NCI-H2029 (cell line): Measurements from ENCODE around the gene KRTAP5-9.

ENCODE experiments used
- DNase-seq: peaks from one replicate; lab custom pipeline; 2025; lab: John Stamatoyannopoulos, UW

KRTAP5-9 gene, protein sequence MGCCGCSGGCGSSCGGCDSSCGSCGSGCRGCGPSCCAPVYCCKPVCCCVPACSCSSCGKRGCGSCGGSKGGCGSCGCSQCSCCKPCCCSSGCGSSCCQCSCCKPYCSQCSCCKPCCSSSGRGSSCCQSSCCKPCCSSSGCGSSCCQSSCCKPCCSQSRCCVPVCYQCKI

DNA sequence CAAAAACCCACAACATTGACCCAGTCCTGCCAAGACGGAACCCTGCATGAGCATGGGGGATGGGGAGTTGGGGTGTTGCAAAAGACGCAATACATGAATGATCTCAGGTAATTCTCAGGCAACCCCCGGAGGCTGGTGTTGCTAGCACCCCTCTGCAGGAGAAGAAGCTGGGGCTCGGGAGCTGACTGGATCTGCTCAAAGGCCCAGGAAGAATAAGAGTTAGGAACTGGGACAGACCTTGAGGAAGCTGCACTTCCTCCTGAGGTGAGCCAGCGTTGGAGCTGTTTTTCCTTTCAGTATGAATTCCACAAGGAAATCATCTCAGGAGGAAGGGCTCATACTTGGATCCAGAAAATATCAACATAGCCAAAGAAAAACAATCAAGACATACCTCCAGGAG is at the start of gene KRTAP5-9:
KRTAP5-9 (plus strand) TSS at position 301 of the 400 bp plus-strand sequence. CDS start 238 bp downstream, outside the sequence.
- no peak for DNase-seq

DNA sequence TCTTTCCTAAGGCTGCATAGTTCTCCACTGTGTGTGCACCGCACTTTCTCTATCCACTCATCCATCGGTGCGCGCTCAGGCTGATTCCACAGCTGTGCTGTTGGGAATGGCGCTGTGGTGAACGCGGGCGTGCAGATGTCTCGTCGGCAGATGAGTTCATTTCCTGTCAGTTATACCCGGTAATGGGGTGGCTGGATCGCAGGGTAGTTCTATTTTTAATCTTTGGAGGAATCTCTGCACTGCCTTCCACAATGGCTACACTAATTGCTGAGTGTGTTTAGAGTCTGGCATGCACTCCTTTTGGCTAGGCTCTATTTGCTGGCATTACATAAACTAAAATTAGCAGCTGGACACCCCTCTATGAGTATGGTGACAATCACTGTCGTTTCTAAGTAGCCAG is 49.1 kb upstream of the KRTAP5-9 start:
- no peak for DNase-seq

DNA sequence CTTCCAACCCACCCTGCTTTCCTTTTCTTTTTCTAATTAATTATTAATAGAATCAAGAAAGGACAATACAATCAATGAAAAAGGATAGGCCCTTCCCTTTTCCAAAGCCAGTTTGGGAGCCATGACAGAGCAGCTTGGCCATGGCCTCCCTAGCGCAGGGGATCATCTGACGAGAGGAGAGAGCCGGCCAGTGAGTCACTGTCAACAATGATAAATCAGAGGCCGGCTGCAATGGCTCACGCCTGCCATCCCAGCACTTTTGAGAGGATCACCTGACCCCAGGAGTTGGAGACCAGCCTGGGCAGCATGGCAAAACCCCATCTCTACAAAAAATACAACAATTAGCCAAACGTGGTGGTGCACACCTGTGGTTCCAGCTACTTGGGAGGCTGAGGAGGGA is 48.7 kb upstream of the KRTAP5-9 start:
- no peak for DNase-seq

DNA sequence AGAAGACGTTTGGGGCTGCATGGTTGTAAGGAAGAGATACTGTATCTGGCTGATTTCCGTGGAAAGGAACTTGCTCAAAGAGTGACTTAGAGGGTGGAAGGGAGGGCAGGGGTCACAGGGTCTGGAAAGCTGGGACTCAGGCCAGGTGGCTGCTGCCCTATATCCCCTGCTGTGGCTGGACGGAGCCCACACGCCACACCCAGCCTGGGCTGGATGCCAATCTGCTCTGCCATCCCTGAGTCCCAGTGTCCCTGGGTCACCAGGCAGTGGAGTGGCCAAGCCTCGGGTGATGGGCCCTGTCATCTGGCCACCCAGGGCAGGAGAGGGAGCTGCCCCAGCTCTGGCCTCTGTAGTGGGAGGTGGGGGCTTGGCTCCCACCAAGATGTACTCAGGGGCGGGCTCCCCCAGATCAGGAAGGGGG is 47.6 kb upstream of the KRTAP5-9 start:
- DNase-seq: no peak

DNA sequence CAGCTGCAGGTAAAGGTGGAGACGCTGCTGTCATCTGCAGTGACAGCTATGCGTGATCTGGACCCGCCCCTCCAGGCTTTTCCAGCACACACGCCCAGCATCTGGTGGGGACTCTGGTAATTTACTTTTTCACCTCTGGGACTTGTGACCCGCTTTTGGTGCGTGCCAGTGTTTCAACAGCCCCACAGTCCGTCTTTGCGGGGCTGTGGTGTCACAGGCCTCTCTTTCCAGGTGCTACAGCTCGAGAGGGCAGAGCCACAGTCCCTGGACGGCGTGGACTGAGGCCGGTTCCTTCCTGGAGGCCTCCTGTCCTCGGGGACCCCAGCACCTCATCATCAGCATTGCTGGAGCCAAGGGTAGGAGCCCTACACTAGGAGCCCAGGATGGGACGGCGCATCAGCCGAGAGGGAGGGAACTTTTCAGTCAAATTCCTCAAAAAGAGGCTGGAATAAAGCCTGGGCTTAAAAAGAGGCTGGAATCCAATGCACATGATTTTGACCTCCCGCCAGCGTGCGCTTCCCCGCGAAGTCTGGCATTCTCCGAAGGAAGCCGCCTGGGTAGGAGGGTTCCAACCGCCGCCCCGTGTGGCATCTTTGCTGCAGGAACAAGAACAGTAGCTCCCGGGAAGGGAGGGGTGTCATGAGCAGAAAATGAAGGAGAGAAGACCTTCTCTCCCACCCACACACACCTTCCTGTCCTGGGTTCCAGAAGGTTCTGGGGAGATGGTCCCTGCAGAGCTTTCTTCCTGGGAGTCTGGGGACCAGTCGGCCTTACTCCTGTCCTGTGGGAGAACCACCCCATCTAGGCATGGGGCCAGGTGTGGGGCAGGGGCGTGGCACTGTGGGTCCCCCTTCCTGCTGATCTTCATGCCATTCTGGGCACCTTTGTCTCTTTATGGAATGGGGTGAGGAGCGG is 46.9 kb upstream of the KRTAP5-9 start:
- DNase-seq: no peak

DNA sequence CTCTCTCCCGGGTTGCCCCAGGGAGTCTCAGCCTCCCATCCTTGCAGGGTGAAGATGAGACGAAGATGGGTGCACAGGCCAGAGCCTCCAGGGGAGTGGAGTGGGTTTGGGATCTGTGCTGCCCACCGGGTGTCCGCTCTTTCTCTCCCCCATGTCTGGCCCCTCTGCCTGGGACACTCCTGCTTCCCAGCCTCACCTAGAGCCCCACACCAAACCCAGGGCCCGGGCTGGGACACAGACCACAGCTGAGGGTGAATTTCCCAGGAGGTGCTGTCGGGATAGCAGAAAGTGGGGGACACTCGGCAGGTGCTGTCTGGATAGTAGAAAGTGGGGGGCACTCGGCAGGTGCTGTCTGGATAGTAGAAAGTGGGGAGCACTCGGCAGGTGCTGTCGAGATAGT is 46.2 kb upstream of the KRTAP5-9 start:
- no peak for DNase-seq

DNA sequence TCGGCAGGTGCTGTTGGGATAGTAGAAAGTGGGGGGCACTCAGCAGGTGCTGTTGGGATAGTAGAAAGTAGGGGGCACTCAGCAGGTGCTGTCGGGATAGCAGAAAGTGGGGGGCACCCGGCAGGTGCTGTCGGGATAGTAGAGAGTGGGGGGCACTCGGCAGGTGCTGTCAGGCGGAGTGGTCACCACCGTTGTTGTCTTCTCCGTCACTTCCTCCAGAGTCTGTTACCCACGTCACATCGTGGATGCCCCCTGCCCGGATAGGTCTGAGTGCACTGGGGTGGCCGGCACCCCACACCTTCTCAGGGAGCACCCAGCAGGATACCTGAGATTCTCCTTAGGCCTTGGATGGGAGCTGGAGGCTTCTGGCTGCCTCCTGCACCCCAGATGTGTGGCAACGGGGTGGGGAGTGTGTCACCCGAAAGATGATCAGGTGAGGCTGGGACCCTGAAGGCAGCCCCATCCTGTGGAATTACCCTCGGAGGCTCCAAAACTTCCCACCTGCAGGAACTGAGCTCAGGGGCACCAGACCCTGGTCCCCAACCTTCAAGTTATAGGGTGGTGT is 45.3 kb upstream of the KRTAP5-9 start:
- no peak for DNase-seq

DNA sequence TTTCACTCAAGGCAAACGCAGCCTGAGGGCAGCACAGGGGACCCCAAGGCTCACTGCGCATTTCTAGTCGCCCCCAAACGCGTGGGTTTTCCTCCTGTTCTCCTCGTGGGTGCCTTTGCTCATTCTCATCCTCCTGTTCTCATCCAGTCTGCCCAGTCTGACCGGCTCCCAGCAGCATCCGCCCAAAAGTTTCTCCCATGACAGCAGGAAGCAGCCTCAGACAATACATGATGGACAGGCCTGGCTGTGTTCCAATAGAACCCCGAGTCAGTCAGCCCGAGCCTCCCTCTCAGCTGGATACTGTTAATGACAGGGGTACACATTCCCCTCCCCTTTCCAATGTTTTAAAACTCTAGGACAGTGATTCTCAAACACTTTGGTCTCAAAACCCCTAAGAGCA is 43.7 kb upstream of the KRTAP5-9 start:
- DNase-seq: no peak

DNA sequence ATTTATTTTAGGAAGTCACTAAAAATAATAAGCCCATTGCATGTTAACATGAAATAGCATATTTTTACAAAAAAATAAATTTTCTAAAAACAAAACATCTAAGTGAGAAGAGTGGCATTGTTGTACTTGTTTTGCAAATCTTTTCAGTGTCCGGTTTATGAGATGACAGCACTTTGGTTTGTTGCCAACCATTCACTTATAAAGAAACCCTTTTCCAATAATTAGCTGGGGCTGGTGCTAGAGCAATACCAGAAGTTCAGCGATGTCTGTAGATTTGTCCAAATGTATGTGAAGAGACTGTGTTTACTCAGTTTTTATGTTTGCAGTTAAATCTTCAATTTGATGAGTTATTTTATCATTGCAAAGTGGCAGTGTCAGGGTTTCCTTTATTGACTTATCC is 43.2 kb upstream of the KRTAP5-9 start:
- no peak for DNase-seq

DNA sequence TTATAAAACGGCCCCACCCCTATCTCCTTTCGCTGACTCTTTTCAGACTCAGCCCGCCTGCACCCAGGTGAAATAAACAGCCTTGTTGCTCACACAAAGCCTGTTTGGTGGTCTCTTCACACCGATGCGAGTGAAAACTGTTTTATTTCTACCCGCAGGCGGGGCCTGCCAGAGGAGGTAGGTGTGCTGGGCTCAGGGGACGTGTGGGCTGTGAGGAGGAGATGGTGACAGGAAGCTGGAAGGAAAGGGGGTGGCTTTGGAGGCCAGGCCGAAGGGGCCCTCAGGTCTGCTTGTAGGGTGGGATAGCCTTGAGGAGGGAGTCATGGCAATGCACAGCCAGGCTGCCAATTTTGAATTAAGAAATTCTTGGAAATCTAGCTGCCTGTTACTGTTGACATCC is 42.4 kb upstream of the KRTAP5-9 start:
- no peak for DNase-seq

DNA sequence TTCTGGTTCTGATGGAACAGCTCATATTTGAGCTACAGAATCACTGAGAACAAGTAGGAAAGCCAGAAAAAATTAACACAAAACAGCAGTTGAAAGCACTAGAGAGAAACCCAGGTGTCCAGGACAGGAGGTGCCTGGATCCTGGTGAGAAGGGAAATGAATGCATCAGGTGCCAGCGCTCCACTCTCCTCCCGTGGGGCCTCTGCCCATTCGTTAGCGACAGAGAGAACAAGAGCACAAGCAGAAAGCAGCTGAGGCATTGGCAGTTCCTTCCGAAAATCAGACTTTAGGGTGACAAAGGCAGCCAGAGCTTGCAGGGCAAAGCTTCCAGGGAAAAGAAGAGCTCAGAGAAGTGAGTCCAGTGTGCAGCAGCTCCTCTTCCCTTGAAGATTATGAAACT is 41.1 kb upstream of the KRTAP5-9 start:
- DNase-seq: no peak

DNA sequence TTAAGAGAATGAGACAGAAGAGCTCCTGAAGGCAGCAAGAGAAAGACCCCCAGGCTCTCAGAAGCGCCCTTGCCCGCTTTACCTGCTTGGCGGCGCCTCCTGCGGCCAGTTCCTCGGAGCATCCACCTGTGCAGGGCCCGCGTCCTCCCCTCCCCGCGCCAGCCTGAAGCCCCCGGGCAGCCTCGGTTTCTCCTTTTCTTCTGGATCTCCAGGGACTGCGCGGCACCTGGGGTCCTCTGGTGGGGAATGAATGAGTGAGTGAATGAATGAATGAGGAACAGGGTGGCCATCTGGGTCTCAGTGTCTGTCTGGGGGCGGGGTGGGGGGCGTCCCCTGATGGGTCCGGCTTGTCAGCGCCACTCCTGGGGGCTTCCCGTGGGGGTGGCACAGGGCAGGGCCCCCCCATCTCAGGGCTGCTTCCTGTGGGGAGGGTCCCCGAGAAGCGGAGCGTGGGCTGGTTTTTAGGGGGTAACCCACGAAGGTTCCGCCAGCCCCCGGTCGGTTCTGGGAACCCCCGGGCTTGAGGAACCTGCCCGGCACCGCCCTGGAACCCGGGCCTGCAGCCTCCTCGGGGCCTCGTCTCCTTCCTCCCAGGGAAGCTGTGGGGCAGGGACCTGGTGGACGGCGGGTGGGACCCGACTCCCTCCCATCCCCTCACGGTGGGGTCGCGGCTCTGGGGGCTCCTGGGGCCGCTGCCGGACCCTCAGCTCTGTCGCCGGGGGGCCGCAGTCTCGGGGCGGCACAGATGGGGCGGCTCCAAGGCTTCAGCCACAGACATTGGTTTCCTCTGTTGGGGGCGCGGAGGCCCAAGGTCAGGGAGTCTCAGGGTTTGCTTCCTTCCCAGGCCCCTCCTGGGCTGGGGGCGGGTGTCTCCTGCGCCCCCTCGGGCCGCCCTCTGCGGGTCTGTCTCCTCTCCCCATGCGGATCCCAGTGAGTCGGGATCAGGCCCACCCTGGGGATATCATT is 29.4 kb upstream of the KRTAP5-9 start:
- DNase-seq: no peak

DNA sequence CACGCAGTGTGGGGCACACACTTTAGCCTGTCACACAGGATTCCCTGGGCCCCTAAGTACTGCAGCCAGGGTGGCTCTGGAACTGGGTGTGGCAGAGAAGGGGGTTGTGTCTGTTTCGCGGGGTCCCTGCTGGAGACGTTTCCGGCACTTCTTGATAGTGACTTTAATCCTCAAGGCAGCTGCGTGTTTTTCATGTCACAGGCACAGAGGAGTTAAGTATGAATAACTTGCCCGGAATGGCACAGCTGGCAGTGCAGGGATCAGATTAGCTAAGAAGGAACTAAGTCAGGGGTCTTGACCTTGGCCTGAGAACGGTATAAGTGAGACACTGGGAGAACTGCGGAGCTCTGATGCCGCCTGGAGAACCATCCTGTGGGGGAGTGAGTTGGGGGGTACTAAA is 28.7 kb upstream of the KRTAP5-9 start:
- no peak for DNase-seq

DNA sequence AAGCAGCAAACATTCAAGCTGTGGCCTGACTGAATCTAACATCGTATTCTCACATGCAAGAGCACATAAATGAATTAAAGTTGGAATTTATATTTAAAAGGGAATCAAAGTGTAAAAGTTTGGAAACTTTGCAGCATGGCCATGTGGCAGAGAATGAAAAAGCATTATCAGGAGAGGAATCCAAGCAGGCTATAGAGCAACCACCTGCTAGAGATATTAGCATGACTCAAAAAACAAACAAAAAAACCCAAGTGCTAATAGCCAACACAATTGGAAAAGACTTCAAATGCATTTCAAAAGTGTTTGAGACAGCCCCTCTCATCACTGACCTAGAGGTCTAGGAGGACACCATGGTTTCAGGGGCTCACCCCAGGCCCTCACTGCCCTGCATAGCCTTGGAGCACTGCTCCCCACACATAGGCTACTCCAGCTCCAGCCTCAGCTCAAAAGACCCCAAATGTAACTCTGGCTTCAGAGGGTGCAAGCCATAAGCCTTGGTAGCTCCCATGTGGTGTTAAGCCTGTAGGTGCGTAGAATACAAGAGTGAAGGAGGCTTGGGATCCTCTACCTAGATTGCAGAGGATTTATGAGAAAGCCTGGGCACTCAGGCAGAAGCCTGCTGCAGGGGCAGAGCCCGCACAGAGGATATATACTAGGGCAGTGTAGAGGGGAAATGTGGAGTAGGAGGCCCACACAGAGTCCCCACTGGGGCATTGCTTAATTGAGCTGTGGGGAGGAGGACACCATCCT is 22.9 kb upstream of the KRTAP5-9 start:
- no peak for DNase-seq

DNA sequence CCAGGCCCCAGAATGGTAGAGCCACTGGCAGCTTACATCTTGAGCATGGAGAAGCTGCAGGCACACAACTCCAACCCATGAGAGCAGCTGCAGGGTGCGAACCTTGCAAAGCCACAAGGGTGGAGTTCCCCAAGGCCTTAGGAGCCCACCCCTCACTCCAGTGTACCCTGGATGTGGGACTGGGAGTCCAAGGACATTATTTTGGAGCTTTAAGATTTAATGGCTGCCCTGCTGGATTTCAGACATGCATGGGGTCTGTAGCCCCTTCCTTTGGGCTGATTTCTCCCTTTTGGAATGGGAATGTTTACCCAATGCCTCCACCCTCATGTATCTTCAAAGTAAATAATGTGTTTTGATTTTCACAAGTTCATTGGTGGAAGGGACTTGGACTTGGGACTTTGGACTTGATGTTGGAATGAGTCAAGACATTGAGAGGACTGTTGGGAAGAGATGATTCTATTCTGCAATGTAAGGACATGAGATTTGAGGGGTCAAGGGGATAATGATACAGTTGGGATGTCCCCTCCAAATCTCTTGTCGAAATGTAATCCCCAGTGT is 22.2 kb upstream of the KRTAP5-9 start:
- no peak for DNase-seq

DNA sequence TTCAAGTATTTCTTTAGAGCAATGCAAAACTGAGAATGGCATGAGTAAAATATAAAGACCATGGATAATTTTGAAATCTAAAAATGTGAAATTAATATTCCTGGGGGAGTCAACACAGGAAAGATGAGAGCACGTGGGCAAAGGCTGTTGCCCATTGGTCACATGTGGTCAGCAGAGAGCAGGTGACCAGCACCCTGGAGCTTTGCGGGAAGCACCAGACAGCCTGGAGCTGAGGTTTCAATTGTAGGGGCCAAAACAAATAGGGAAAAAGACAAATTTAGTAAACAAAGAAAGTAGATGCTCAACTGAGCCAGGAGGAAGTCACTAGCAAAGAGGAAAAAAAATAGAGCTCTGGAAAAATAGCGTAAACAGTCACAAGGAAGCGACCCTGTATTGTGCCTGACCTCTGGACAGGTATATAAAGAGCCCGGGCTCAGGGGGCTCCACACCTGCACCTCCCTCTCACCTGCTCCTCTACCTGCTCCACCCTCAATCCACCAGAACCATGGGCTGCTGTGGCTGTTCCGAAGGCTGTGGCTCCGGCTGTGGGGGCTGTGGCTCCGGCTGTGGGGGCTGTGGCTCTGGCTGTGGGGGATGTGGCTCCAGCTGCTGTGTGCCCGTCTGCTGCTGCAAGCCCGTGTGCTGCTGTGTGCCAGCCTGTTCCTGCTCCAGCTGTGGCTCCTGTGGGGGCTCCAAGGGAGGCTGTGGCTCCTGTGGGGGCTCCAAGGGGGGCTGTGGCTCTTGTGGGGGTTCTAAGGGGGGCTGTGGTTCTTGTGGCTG is 21.2 kb upstream of the KRTAP5-9 start, which contains the start of gene KRTAP5-7:
KRTAP5-7 (plus strand) TSS at position 472 of the 780 bp plus-strand sequence; CDS start at position 506, 34 bp downstream.
- DNase-seq: peak; percentile 13

DNA sequence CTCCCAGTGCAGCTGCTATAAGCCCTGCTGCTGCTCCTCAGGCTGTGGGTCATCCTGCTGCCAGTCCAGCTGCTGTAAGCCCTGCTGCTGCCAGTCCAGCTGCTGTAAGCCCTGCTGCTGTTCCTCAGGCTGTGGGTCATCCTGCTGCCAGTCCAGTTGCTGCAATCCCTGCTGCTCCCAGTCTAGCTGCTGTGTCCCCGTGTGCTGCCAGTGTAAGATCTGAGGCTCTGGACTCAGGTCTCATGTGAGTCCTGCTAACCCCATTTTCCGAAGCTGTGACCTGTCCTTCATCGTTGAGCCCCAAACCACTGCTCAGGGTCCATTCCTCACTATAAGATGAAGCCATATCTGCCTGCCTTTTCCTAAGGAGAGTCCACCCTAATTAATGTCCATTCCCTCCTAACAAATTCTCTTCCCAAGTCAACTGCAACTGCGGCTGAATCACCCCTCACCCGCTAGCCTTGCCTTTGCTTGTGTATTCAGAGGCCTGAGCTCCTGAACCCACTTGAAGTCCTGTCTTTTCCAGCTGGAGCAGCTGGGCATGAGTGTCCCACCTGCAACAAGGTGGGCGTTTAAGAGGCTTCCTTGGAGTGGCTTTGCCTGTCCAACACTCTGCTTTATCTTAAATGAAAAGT is 20.5 kb upstream of the KRTAP5-9 start:
- no peak for DNase-seq

DNA sequence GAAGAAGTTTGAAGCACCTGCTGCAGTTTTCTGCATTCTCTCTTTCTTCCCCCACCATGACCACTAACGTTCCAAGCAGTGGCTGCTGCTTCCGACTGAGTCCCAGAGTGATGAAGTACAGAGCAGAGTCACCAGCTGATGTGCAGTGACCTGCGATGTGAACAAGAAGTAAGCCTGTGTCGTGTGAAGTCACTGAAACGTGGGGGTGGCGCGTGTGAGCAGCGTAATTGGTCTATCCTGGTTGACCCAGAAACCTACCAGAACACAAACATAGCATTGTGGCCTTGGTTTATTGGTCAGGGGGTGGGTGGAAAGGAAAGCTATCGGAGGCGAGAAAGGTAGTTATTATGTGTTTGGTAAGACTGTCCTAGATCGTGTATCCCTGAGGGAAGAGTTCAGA is 17.6 kb upstream of the KRTAP5-9 start:
- DNase-seq: no peak

DNA sequence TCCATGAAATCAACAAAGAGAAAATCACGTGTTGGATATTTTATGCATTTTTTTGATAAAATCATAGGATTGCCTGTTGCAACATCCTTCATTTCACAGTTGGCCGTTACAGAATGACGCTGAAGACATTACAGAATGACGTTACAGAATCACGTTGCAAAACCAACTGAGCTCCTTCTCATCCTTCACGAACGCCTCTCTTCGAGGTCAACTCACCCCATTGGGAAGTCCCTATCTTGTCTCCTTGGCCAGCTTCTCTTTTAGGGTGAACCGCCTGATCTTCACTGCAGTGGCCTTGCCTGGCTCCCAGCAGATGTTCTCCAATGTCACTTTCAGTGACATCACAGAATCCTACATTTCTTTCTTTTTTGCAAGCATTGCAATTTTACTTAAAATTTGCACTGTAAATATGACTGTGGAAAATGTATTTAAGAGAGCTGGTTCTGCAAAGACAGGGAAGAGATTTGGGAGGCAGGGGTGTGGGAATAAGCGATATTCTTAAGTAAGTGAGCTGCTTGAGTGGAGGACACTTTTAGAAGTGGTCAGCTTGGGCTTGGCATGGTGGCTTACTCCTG is 16.1 kb upstream of the KRTAP5-9 start:
- no peak for DNase-seq
